Upper lobe of right lung (tissue), 1 donor: ENCODE data around the gene RIPK3. TPM values are rescaled to one million over a fixed set of nuclear protein-coding genes. Genes with fewer than 3 reads are reported as not detected.
"Not testable (repeated sequence)": the region's sequence is repeated elsewhere in the genome, so short reads cannot be mapped to it uniquely, and the experiment has no call there.

Source experiments
- ATAC-seq: fragments of 200-7000 bp; cut with Tn5 transposase; one replicate; pipeline ENCODE4 v1.9.1; 2020; ENCODE audit warnings: mild to moderate bottlenecking, moderate library complexity
- DNase-seq: peaks from one replicate; pipeline ENCODE4 v3.0.0-alpha.2; 2020
- H3K27ac ChIP-seq: fragments of 200-600 bp; one replicate; pipeline ENCODE4 v1.8.0; 2022
- H3K27me3 ChIP-seq: fragments of 200-600 bp; one replicate; pipeline ENCODE4 v1.8.0; 2022; ENCODE audit warnings: mild to moderate bottlenecking
- H3K36me3 ChIP-seq: fragments of 200-600 bp; one replicate; pipeline ENCODE4 v1.8.0; 2022
- H3K4me1 ChIP-seq: fragments of 200-600 bp; one replicate; pipeline ENCODE4 v1.8.0; 2022
- H3K4me3 ChIP-seq: fragments of 200-600 bp; one replicate; pipeline ENCODE4 v1.8.0; 2022; ENCODE audit warnings: mild to moderate bottlenecking
- H3K9me3 ChIP-seq: fragments of 200-600 bp; one replicate; pipeline ENCODE4 v1.8.0; 2022
- intact Hi-C: fragments of 100-400 bp; cut with DNase I; formaldehyde crosslinking; loops from one replicate; pipeline ENCODE4 v1.11.0; 2022
- total RNA-seq: library from RNA; stranded (reverse); fragmentation: NEBNext Ultra II Directional; extraction: Animal tissue kit (Norgen Biotek cat#: 25700); gene quantifications from one replicate; pipeline ENCODE4 v1.2.1, GENCODE V29; 2021
- TF ChIP-seq, protein P1 (sequence below): fragments of 200-600 bp; IDR thresholded peaks from one replicate; pipeline ENCODE4 v1.8.0; 2022; ENCODE audit warnings: antibody characterized with exemption
- donor health status: DM: no; HTN: yes; CAD: no; lungs with severe emphysema.

Gene RIPK3
- total RNA-seq, 1 donor from 2014 or later, result 23.4 TPM

DNA sequence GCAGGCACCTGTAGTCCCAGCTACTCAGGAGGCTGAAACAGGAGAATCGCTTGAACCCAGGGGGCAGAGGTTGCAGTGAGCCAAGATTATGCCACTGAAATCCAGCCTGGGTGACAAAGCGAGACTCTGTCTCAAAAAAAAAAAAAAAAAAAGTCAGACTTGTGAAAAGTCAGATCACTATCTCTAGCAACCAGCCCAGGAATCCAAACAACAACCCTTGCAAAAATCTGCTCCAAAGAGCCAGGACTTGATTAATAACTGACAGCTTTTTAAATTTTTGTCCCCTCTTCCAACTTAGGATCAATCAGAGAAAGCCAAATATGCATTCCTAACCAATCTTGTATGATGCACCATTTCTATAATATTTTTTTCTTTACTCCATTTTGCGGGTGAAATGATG lies 20.5 kb upstream of the RIPK3 start:
- H3K36me3 ChIP-seq, result no peaks in the 10 kb centered on the region
- H3K4me3 ChIP-seq, result no peak overlapping the region
- ATAC-seq (no peak), DNase-seq (no peak)
- H3K27ac ChIP-seq, result no peak overlapping the region
- no peaks in the 10 kb centered on the region for H3K27me3 ChIP-seq
- TF ChIP-seq, protein P1, sequence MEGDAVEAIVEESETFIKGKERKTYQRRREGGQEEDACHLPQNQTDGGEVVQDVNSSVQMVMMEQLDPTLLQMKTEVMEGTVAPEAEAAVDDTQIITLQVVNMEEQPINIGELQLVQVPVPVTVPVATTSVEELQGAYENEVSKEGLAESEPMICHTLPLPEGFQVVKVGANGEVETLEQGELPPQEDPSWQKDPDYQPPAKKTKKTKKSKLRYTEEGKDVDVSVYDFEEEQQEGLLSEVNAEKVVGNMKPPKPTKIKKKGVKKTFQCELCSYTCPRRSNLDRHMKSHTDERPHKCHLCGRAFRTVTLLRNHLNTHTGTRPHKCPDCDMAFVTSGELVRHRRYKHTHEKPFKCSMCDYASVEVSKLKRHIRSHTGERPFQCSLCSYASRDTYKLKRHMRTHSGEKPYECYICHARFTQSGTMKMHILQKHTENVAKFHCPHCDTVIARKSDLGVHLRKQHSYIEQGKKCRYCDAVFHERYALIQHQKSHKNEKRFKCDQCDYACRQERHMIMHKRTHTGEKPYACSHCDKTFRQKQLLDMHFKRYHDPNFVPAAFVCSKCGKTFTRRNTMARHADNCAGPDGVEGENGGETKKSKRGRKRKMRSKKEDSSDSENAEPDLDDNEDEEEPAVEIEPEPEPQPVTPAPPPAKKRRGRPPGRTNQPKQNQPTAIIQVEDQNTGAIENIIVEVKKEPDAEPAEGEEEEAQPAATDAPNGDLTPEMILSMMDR, result no peak
- intact Hi-C loops, result no loop called here
- H3K9me3 ChIP-seq, result no peaks in the 10 kb centered on the region
- H3K4me1 ChIP-seq, result peaks cover 4% of the 10 kb centered on the region

DNA sequence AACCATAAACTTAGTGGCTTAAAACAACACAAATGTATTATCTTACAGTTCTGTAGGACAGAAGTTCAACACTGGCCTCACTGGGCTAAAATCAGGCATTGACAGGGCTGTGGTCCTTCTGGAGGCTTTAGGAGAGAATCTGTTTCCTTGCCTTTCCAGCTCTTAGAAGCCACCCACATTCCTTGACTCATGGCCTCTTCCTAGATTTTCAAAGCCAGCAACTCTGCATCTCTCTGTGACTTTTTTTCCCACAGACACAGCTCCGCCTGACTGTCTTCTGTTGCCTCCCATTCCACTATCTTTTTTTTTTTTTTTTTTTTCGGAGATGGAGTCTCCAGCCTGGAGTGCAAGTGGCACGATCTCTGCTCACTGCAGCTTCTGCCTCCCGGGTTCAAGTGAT lies 16.4 kb upstream of the RIPK3 start:
- ATAC-seq (no peak), DNase-seq (no peak)
- intact Hi-C loops, result no loop called here
- Histone ChIP-seq H3K4me1 (peaks cover 14% of the 10 kb centered on the region), H3K27me3 (no peaks in the 10 kb centered on the region), H3K4me3 (no peak overlapping the region), H3K9me3 (no peaks in the 10 kb centered on the region), H3K36me3 (no peaks in the 10 kb centered on the region), H3K27ac (no peak overlapping the region)
- TF ChIP-seq, protein P1, result no peak

DNA sequence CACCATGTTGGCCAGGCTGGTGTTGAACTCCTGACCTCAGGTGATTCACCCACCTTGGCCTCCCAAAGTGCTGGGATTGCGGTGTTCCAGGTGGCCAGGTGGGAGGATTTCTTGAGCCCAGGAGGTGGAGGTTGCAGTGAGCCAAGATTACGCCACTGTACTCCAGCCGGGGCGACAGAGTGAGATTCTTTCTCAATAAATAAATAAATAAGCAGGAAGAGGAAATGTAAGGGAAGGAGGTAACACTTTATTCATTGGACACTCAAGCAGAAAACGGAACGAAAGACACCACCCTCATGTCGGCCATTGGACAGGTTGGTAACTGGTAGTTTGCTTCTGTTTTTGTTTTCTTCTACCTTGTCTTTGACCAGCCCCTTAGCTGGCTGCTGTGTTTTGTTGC lies 15.2 kb upstream of the RIPK3 start:
- TF ChIP-seq, protein P1, result no peak
- H3K27me3 ChIP-seq, result no peaks in the 10 kb centered on the region
- H3K27ac ChIP-seq, result no peak overlapping the region
- ATAC-seq (peak; percentile 76), DNase-seq (no peak)
- H3K9me3 ChIP-seq, result no peaks in the 10 kb centered on the region
- peaks cover 14% of the 10 kb centered on the region for H3K4me1 ChIP-seq
- intact Hi-C loops, result no loop called here
- no peak overlapping the region for H3K4me3 ChIP-seq
- H3K36me3 ChIP-seq, result no peaks in the 10 kb centered on the region

DNA sequence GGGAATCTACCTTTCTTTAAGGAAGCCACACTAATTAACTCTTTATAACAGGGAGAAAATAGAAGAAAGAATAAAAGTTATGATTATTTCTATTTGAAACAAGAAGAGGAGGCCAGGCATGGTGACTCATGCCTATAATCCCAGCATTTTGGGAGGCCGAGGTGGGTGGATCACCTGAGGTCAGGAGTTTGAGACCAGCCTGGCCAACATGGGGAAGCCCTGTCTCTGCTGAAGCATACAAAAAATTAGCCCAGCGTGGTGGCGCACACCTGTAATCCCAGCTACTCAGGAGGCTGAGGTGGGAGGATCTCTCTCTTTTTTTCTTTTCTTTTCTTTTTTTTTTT lies 14.7 kb upstream of the RIPK3 start:
- DNase-seq, H3K4me3 ChIP-seq, H3K9me3 ChIP-seq, H3K36me3 ChIP-seq, H3K27me3 ChIP-seq, intact Hi-C loops, ATAC-seq: not testable (repeated sequence)
- Histone ChIP-seq H3K27ac (peak overlapping the region; percentile 36), H3K4me1 (peaks cover 14% of the 10 kb centered on the region)

DNA sequence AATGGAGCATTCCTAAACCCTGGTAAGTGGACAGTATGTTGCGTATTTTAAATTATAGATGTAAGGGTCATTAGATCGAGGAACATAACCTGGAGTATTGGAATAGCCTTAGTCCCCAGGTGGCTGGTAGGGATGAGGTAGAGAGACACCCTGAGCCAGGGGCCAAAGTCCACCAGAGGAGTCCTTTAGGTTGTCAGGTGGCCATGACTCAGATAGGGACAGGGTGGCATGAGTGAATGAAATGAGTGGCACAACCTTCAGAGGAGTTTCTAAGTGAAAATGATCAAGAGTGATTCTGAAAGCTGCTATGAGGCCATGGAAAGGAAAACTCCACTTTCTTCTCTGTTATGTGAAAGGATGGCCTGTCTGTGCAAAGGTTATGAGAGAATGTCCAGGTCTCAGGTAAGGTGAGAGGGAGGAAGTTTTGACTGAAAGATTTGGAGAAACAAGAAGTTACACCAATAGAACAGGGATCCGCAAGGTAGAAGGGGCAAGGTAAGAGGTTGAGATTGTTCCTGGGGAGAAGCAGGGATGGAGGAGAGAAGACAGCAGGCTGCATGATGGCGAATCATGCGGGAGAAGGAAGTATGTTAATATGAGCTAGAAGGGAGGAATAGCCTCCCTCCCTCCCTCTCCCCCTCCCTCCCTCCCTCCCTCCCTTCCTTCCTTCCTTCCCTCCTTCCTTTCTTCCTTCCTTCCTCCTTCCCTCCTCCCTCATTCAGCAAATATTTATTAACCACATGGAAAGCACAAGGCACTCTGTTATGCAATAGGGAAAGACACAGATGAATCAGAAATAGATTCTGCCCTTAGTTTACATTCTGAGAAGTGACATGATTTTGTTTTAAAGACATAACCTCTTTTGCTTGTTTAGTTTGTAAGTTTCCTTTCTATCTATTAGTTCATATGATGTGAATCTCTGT lies 14.0 kb upstream of the RIPK3 start:
- intact Hi-C loops, result no loop called here
- peak overlapping the region; percentile 36 for H3K27ac ChIP-seq
- ATAC-seq, result no peak

DNA sequence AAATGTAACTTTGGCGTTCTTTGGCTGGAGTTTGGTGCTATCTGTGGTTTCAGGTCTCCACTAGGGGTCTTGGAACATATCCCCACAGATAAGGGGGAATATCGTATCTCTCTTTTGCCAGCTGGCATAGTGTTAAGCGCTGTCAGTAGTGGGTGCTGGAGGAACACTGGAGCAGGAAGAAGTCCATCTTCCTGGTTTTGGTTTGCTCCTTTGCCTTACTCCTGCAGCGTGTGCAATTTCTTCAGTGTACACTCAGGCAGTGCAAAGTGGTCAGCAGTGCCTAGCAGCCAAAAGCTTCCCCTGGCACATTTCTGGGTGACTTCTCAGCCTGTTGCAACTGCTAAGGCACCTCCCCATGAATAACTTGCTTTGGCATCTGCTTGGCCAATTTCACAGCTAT lies 11.7 kb upstream of the RIPK3 start:
- Histone ChIP-seq H3K4me1 (peaks cover 14% of the 10 kb centered on the region), H3K9me3 (no peaks in the 10 kb centered on the region), H3K27me3 (no peaks in the 10 kb centered on the region), H3K27ac (peak overlapping the region; percentile 24), H3K36me3 (no peaks in the 10 kb centered on the region), H3K4me3 (no peak overlapping the region)
- ATAC-seq (peak; percentile 74), DNase-seq (no peak)
- intact Hi-C loops, result no loop called here
- TF ChIP-seq, protein P1, result no peak

More for the DNA sequence above, 14.0 kb upstream of the RIPK3 start:
- DNase-seq, result no peak
- H3K27me3 ChIP-seq, result no peaks in the 10 kb centered on the region
- H3K4me1 ChIP-seq, result peaks cover 14% of the 10 kb centered on the region
- TF ChIP-seq, protein P1, result no peak
- H3K36me3 ChIP-seq, result no peaks in the 10 kb centered on the region
- no peak overlapping the region for H3K4me3 ChIP-seq
- H3K9me3 ChIP-seq, result no peaks in the 10 kb centered on the region
